Measurements from ENCODE around the gene ATP8B4. TPM values are rescaled to one million over a fixed set of nuclear protein-coding genes. Genes with fewer than 3 reads are reported as not detected.

Gene ATP8B4
- total RNA-seq, 1 donor from 2014 or later: 0.98 TPM

DNA sequence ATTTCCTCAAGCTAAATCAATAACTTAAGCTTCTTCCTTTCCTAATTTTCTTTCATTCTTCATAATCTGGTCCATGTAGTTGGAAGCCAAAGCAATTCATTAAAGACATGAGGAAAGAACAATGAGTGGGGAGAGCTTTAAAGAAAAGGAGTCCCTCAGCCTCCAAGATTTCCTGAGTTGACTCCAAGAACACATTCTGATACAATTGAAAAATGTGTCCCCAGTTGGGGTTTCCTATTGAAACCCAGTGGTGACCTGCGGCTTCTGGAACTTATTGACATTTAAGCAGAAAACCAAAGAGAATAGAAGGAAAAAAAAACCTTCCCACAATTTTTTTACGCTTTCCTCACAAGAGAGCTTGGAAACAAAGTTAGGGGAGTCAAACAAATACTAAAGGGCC, 37.0 kb downstream of the ATP8B4 start:
- Mint-ChIP-seq H3K36me3 (ENCODE audit: insufficient read depth) (no peaks in the 10 kb centered on the region), H3K27ac (no peak overlapping the region), H3K4me1 (ENCODE audit: low read depth) (no peaks in the 10 kb centered on the region), H3K27me3 (no peaks in the 10 kb centered on the region), H3K9me3 (ENCODE audit: low read depth) (no peaks in the 10 kb centered on the region), H3K4me3 (ENCODE audit: low read depth) (no peak overlapping the region)
- DNase-seq (ENCODE audit: low spot score, unreplicated experiment): no peak
- TF ChIP-seq, protein P1, sequence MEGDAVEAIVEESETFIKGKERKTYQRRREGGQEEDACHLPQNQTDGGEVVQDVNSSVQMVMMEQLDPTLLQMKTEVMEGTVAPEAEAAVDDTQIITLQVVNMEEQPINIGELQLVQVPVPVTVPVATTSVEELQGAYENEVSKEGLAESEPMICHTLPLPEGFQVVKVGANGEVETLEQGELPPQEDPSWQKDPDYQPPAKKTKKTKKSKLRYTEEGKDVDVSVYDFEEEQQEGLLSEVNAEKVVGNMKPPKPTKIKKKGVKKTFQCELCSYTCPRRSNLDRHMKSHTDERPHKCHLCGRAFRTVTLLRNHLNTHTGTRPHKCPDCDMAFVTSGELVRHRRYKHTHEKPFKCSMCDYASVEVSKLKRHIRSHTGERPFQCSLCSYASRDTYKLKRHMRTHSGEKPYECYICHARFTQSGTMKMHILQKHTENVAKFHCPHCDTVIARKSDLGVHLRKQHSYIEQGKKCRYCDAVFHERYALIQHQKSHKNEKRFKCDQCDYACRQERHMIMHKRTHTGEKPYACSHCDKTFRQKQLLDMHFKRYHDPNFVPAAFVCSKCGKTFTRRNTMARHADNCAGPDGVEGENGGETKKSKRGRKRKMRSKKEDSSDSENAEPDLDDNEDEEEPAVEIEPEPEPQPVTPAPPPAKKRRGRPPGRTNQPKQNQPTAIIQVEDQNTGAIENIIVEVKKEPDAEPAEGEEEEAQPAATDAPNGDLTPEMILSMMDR (IDR thresholded peaks at IDR 0.05; ENCODE audit: unreplicated experiment): no peak

DNA sequence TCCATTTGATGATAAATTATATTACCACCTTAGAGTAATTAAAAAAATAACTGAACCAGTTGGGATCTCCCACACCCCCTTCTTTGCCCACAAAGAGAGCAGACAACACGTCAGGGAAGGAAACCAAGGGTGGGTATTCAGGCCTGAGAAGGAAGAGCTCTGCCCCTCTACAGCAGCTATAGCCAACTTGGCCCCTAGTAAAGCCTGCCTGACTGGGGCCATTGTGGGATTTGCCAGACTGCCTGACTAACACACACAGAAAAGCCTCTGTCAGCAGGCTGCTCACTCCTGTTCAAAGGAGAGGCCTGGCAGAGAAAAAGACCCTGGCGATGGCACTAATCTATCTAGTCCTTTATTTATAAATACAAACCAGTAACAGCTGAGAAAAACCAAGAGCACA, 41.4 kb downstream of the ATP8B4 start:
- Mint-ChIP-seq H3K27me3 (no peaks in the 10 kb centered on the region), H3K27ac (no peak overlapping the region), H3K9me3 (ENCODE audit: low read depth) (no peaks in the 10 kb centered on the region), H3K4me3 (ENCODE audit: low read depth) (no peak overlapping the region), H3K36me3 (ENCODE audit: insufficient read depth) (no peaks in the 10 kb centered on the region), H3K4me1 (ENCODE audit: low read depth) (no peaks in the 10 kb centered on the region)
- TF ChIP-seq, protein P1 (IDR thresholded peaks at IDR 0.05; ENCODE audit: unreplicated experiment): no peak
- no peak for DNase-seq (ENCODE audit: low spot score, unreplicated experiment)

DNA sequence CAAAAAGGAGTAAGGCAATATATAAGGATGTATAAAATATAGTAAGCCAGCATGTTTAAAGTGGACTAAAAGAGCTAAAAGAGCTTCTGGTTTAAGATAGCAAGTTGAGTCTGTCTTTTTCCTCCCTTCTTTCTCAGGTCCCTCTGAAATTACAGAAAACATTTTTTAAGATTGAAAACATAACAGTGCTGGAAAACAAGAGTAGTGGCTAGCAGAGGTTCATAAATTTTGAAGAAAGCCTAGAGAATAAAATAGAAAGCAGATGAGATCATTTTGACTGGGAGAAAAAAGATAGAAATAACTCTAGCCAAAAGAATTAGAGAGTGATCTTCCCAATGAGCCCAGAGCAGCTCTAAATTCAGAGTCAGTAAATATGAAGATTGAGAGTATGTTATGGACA, 41.9 kb downstream of the ATP8B4 start:
- Mint-ChIP-seq H3K4me1 (ENCODE audit: low read depth) (no peaks in the 10 kb centered on the region), H3K27ac (no peak overlapping the region), H3K9me3 (ENCODE audit: low read depth) (no peaks in the 10 kb centered on the region), H3K27me3 (no peaks in the 10 kb centered on the region), H3K4me3 (ENCODE audit: low read depth) (no peak overlapping the region), H3K36me3 (ENCODE audit: insufficient read depth) (no peaks in the 10 kb centered on the region)
- TF ChIP-seq, protein P1 (IDR thresholded peaks at IDR 0.05; ENCODE audit: unreplicated experiment): no peak
- no peak for DNase-seq (ENCODE audit: low spot score, unreplicated experiment)

DNA sequence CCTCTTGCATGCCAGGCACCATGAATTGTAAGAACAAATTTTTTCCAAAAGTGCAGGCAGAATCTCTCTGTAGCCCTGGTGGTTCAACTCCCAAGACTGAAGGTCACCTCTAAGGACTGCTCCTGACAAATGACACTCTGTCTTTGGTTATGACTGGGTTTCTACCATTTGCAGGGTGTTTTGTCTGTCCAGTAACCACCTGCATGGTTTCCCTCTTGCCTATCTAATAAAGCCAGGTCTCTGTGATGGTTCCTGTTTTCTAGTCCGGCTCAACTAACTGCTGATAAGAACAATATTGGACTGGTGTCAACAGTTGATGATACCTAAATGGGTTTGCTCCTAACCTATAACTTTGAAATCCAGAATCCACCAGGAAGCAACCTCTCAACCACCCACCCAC, 43.7 kb downstream of the ATP8B4 start:
- TF ChIP-seq, protein P1 (IDR thresholded peaks at IDR 0.05; ENCODE audit: unreplicated experiment): no peak
- Mint-ChIP-seq H3K4me3 (ENCODE audit: low read depth) (no peak overlapping the region), H3K27me3 (no peaks in the 10 kb centered on the region), H3K4me1 (ENCODE audit: low read depth) (no peaks in the 10 kb centered on the region), H3K9me3 (ENCODE audit: low read depth) (no peaks in the 10 kb centered on the region), H3K27ac (no peak overlapping the region), H3K36me3 (ENCODE audit: insufficient read depth) (no peaks in the 10 kb centered on the region)
- DNase-seq (ENCODE audit: low spot score, unreplicated experiment): no peak

DNA sequence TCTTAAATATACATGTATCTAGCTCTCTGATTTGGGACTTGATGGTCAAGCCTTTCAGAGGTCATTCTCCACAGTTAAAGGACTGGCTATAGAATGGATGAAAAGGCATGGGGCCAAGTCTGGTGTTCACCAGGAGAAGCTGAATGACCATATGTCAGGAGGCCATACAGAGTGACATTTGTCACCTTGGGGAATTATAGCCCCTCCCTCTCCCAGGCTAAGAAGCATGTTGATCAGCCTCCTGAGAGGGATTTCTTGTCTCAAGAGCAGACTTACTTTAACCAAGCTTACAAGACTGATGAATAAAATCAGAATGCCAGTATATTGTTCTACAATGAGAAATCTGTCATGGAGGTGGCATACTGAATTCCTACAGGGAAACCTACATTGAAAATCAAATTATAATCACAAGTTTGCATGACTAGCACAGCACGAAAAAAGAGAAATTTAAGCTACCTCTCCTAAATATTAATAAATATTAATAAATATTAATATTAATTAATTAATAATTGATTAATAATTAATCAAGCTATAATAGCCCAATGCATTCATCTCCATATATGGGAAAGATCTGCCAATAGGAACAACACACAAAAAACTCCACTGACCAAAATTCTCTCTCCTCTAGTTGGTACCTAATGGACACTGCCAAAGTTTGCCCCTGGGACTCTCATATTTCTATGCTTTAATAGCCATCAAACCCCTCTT, 47.3 kb downstream of the ATP8B4 start:
- no peak for DNase-seq (ENCODE audit: low spot score, unreplicated experiment)
- TF ChIP-seq, protein P1 (IDR thresholded peaks at IDR 0.05; ENCODE audit: unreplicated experiment): no peak
- H3K9me3 Mint-ChIP-seq (ENCODE audit: low read depth): no peaks in the 10 kb centered on the region
- no peak overlapping the region for H3K27ac Mint-ChIP-seq
- no peaks in the 10 kb centered on the region for H3K27me3 Mint-ChIP-seq
- H3K36me3 Mint-ChIP-seq (ENCODE audit: insufficient read depth): no peaks in the 10 kb centered on the region
- no peak overlapping the region for H3K4me3 Mint-ChIP-seq (ENCODE audit: low read depth)
- no peaks in the 10 kb centered on the region for H3K4me1 Mint-ChIP-seq (ENCODE audit: low read depth)
